ENCODE data around the gene CYB5B. TPM values are rescaled to one million over a fixed set of nuclear protein-coding genes. Genes with fewer than 3 reads are reported as not detected.

Gene CYB5B
- total RNA-seq, 4 donors from 2014 or later = 29.1 to 74.0 (median 46.6) TPM

- TF ChIP-seq, protein P1, sequence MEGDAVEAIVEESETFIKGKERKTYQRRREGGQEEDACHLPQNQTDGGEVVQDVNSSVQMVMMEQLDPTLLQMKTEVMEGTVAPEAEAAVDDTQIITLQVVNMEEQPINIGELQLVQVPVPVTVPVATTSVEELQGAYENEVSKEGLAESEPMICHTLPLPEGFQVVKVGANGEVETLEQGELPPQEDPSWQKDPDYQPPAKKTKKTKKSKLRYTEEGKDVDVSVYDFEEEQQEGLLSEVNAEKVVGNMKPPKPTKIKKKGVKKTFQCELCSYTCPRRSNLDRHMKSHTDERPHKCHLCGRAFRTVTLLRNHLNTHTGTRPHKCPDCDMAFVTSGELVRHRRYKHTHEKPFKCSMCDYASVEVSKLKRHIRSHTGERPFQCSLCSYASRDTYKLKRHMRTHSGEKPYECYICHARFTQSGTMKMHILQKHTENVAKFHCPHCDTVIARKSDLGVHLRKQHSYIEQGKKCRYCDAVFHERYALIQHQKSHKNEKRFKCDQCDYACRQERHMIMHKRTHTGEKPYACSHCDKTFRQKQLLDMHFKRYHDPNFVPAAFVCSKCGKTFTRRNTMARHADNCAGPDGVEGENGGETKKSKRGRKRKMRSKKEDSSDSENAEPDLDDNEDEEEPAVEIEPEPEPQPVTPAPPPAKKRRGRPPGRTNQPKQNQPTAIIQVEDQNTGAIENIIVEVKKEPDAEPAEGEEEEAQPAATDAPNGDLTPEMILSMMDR (IDR thresholded peaks at IDR 0.05; ENCODE audit: low read depth) = no peak
These were observed 39.5 kb downstream of the CYB5B start for GRCh38 chr16:69463876-69464275.

DNA sequence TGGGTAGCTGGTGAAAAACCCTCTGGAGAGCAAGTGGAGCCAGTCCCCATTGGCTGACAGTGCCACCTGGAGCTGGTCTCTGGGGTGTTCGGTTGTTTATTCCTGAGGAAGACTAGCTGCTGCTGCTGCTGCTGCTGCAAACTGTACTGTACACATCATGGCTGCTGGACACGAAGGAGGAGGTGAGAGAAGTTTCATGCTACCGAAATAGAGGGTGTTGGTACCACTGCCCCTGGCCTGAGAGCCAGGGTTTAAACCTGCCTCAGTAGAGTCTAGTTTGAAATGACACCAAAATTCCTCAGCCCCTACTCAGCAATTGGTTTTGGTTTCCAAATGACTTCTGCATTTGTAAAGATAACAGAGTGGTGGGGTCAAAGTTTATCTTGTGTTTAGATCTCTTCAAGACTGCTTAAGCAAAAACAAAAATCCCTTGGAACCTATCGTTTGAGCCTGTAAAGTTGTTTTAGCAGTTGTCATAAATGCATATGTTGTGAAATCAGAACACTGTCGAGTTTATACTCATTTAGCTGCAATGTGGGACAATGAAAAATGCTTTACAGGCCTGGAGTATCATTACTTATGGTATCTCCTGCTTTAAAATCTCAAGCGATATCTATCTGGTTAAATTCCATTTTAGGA lies 40.8 kb downstream of the CYB5B start:
- TF ChIP-seq, protein P1 (IDR thresholded peaks at IDR 0.05; ENCODE audit: low read depth) = no peak

DNA sequence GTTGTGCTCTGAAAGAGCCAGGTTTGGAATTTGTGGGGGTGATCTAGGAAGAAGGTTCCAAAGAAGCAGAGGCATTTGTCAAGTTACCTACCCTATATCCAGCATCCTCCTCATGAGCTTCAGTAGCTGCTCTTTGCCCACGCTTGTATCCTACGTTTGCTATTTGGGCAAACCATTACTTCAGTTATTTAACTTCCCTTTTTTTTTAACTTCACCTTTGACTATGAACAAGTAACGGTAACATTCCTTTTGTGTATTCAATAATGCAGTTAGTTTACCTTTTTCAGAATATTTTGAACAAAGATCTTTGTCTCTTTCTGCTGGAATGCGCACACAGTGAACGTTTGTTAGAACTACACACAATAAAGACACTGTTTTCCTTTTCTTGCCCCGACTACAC lies 41.5 kb downstream of the CYB5B start:
- TF ChIP-seq, protein P1 (IDR thresholded peaks at IDR 0.05; ENCODE audit: low read depth) = no peak

GRCh38 chr16:69466547-69466946 lies 42.1 kb downstream of the CYB5B start:
- TF ChIP-seq, protein P1 (IDR thresholded peaks at IDR 0.05; ENCODE audit: low read depth) = no peak

GRCh38 chr16:69467080-69467479 lies 42.7 kb downstream of the CYB5B start:
- TF ChIP-seq, protein P1 (IDR thresholded peaks at IDR 0.05; ENCODE audit: low read depth) = no peak

DNA sequence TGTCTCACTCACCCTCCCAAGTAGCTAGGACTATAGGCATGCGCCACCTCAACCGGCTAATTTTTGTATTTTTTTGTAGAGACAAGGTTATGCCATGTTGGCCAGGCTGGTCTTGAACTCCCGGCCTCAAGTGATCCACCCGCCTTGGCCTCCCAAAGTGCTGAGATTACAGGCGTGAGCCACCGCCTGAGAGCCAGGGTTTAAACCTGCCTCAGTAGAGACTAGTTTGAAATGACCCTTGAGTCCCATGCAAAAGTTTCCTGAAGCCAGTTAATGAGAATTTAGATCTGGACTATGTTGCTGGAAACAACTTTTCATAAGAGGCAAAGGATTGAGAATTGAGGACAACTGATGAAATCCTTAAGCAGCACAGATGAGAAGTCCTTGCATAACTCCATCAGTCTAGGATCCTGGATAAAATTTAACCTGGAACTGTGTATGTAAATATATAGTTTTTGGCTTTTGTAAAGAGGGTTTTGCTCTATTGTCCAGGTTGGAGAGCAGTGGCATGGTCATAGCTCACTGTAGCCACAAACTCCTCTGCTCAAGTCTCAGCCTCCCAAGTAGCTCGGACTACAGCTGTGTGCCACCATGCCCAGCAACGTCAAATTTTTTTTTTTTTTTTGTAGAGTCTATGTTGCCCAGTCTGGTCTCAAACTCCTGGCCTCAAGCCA lies 43.2 kb downstream of the CYB5B start:
- TF ChIP-seq, protein P1 (IDR thresholded peaks at IDR 0.05; ENCODE audit: low read depth) = no peak

GRCh38 chr16:69469807-69470561 lies 45.6 kb downstream of the CYB5B start:
- TF ChIP-seq, protein P1 (IDR thresholded peaks at IDR 0.05; ENCODE audit: low read depth) = no peak

Measured in subcutaneous adipose tissue (tissue), 4 donors.